ENCODE data around the gene TGFBR1. TPM values are rescaled to one million over a fixed set of nuclear protein-coding genes. Genes with fewer than 3 reads are reported as not detected.
A peak's percentile ranks its signal among the peaks of the same experiment; 100 is the strongest.

The TGFBR1 gene
- total RNA-seq, 1 donor from 2014 or later: 12.3 TPM

GRCh38 chr9:99126312-99126711 lies 21.4 kb downstream of the TGFBR1 start:
- intact Hi-C loops (cut with micrococcal nuclease): no loop called here
- ATAC-seq: no peak
- DNase-seq: no peak

- intact Hi-C loops (cut with micrococcal nuclease): no loop called here
- DNase-seq (no peak), ATAC-seq (no peak)
These were observed 22.6 kb downstream of the TGFBR1 start for GRCh38 chr9:99127356-99128132.

- intact Hi-C loops (cut with micrococcal nuclease): no loop called here
- no peak for DNase-seq
- ATAC-seq: no peak
These were observed 23.2 kb downstream of the TGFBR1 start for GRCh38 chr9:99128133-99128406.

GRCh38 chr9:99129091-99129490 lies 24.2 kb downstream of the TGFBR1 start:
- intact Hi-C loops (cut with micrococcal nuclease): no loop called here
- no peak for DNase-seq
- no peak for ATAC-seq

GRCh38 chr9:99130069-99130468 lies 25.2 kb downstream of the TGFBR1 start:
- DNase-seq: no peak
- intact Hi-C loops (cut with micrococcal nuclease): loop anchor here (10.0 kb wide), 1 partner anchor 115 kb away; no protein-coding TSS in a partner anchor
- ATAC-seq: no peak

GRCh38 chr9:99133145-99133544 lies 28.2 kb downstream of the TGFBR1 start:
- ATAC-seq: no peak
- DNase-seq: no peak
- intact Hi-C loops (cut with micrococcal nuclease): loop anchor here (10.0 kb wide), 1 partner anchor 118 kb away; no protein-coding TSS in a partner anchor

DNA sequence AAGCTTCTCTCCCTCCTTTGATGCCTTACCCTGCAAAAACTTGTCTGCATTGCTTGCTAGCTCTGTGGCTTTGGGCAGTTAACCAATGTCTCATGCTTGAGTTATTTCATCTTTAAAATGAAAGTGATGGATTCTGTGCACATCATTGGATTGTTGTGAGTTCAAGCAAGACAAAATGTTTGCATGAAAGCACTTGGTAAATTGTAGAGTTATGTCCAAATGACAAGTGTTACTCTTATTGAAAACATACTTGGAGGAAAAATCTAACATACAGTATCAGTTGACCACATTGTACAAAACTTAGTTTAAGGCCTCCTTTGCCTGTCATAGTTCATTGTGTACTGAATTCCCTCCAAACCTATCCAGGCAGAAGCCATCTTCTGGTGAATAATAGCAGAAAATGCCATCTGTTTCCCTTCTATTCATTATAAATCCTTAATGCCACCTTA lies 30.0 kb downstream of the TGFBR1 start:
- intact Hi-C loops (cut with micrococcal nuclease): loop anchor here (5.0 to 10.0 kb wide), 2 partner anchors 120 to 288 kb away; no protein-coding TSS in a partner anchor
- no peak for DNase-seq

GRCh38 chr9:99135456-99135855 lies 30.5 kb downstream of the TGFBR1 start:
- no peak for DNase-seq
- intact Hi-C loops (cut with micrococcal nuclease): loop anchor here (5.0 to 10.0 kb wide), 2 partner anchors 121 to 288 kb away; no protein-coding TSS in a partner anchor

More for the DNA sequence above, 30.0 kb downstream of the TGFBR1 start:
- no peak for ATAC-seq

GRCh38 chr9:99137225-99137624 lies 32.3 kb downstream of the TGFBR1 start:
- DNase-seq (no peak), ATAC-seq (no peak)

More at GRCh38 chr9:99135456-99135855, 30.5 kb downstream of the TGFBR1 start:
- ATAC-seq: no peak

DNA sequence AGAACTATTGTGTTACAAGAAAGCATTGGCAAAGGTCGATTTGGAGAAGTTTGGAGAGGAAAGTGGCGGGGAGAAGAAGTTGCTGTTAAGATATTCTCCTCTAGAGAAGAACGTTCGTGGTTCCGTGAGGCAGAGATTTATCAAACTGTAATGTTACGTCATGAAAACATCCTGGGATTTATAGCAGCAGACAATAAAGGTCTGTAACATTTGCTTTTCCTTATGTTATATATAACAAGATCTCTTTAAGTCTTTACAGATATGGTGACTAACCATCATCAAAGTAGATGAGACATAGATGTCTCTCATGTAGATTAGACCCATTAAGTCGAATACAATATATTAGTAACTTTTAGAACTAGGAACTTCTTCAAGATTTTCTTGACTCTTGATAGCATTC lies 33.0 kb downstream of the TGFBR1 start:
- DNase-seq (no peak), ATAC-seq (no peak)
- intact Hi-C loops (cut with micrococcal nuclease): loop anchor here (5.0 to 10.0 kb wide), 2 partner anchors 123 to 291 kb away; no protein-coding TSS in a partner anchor

More at GRCh38 chr9:99137225-99137624, 32.3 kb downstream of the TGFBR1 start:
- intact Hi-C loops (cut with micrococcal nuclease): loop anchor here (5.0 to 10.0 kb wide), 2 partner anchors 122 to 290 kb away; no protein-coding TSS in a partner anchor

DNA sequence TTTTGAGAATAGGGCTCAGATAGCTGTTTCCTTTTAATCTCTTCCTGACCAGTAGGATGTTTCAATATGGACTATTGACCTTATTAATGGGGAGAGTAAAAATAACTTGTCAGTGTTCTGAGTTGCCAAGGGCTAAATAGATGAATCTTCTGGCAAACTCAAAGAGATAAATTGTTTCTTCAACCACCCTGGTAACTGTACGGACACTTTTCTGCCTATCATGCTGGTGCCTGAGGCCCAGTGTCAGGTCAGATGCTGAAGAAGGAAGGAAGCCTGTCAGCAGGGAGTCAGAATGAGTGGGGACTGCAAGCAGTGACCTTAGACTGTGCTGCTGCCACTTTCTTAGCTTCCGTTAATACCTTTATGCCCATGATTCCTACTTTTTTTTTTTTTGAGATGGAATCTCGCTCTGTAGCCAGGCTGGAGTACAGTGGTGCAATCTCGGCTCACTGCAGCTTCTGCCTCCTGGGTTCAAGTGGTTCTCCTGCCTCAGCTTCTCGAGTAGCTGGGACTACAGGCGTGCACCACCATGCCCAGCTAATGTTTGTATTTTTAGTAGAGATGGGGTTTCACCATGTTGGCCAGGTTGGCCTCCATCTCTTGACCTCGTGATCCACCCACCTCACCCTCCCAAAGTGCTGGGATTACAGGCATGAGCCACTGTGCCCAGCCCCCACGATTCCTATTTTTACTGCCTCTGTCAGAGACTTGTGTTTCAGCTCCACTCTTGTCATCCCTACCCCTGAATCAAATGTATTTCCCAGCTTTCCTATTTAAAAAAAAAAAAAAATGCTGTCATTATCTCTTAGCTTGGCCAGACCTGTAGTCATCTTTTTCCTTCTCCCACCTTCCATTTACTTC lies 33.7 kb downstream of the TGFBR1 start:
- ATAC-seq: peak; percentile 22
- no peak for DNase-seq
- intact Hi-C loops (cut with micrococcal nuclease): loop anchor here (5.0 to 10.0 kb wide), 2 partner anchors 124 to 291 kb away; no protein-coding TSS in a partner anchor

GRCh38 chr9:99139868-99140267 lies 35.0 kb downstream of the TGFBR1 start:
- DNase-seq (no peak), ATAC-seq (no peak)
- intact Hi-C loops (cut with micrococcal nuclease): loop anchor here (5.0 to 10.0 kb wide), 3 partner anchors 125 to 293 kb away; no protein-coding TSS in a partner anchor

DNA sequence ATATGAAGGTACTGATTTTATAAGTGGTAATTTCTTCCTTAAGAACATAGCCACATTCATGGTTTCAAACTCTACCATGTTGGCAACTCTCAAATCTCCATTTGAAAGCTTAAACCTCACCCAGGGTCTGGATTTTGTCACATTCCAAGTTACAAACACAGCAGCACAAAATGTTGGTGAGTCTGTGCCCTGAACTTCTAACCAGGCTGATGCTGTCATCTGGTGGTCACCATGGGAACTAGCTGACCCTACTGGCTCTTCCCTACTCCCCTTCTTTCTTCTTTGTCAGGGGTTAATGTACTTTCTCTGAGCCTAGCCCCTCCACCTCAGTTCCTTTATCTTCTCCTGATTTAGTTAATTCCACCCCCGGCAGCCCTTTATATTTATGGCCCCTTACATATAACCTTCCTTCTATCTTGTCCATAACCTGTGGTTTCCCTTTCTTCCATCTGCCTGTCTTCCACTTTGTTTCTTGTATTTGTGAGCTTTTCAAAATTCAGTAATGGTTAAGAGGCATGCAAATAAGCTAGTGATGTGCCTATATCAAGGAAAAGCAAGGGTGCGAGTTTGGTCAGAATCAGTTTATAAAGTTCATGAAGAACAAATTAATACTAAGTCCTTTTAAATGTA lies 35.9 kb downstream of the TGFBR1 start:
- intact Hi-C loops (cut with micrococcal nuclease): loop anchor here (5.0 kb wide), 1 partner anchor 278 kb away; no protein-coding TSS in a partner anchor

GRCh38 chr9:99141849-99142248 lies 36.9 kb downstream of the TGFBR1 start:
- intact Hi-C loops (cut with micrococcal nuclease): loop anchor here (5.0 kb wide), 1 partner anchor 280 kb away; no protein-coding TSS in a partner anchor
- DNase-seq (no peak), ATAC-seq (no peak)

More for the DNA sequence above, 35.9 kb downstream of the TGFBR1 start:
- DNase-seq (no peak), ATAC-seq (peak; percentile 83)

DNA sequence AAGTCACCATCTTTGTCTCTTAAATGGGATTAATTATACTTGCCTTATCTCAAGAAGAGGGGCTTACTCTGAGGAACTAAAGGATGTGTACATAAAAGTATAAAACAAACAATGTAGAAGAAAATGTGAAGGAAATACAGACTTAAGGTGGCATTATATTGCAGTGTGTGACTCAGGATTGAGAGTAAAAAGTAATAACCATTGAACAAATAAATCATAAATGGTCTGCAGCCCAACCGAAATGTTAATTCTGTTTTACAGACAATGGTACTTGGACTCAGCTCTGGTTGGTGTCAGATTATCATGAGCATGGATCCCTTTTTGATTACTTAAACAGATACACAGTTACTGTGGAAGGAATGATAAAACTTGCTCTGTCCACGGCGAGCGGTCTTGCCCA lies 37.4 kb downstream of the TGFBR1 start:
- intact Hi-C loops (cut with micrococcal nuclease): loop anchor here (5.0 kb wide), 1 partner anchor 280 kb away; no protein-coding TSS in a partner anchor
- ATAC-seq: no peak
- no peak for DNase-seq

DNA sequence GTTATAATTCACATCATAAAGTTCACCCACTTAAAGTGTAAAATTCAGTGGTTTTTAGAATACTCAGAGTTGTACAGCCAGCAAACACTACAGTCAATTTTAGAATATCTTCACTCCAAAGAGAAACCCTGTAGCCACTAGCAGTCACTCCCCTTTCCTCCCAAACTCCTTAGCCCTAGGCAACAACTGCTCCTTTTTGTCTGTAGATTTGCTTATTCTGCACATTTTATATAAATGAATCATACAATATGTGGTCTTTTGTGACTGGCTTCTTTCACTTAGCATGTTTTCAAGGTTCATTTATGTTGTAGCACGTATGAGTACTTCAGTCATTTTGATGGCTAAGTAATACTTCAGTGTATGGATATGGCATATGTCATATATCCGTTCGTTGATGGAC lies 38.7 kb downstream of the TGFBR1 start:
- intact Hi-C loops (cut with micrococcal nuclease): loop anchor here (5.0 kb wide), 1 partner anchor 281 kb away; no protein-coding TSS in a partner anchor

GRCh38 chr9:99144966-99145365 lies 40.1 kb downstream of the TGFBR1 start:
- DNase-seq (no peak), ATAC-seq (no peak)
- intact Hi-C loops (cut with micrococcal nuclease): loop anchor here (5.0 kb wide), 1 partner anchor 283 kb away; no protein-coding TSS in a partner anchor

More for the DNA sequence above, 38.7 kb downstream of the TGFBR1 start:
- no peak for DNase-seq
- ATAC-seq: no peak

GRCh38 chr9:99146574-99146973 lies 41.7 kb downstream of the TGFBR1 start:
- intact Hi-C loops (cut with micrococcal nuclease): no loop called here
- no peak for DNase-seq
- ATAC-seq: peak; percentile 47

GRCh38 chr9:99147177-99147576 lies 42.3 kb downstream of the TGFBR1 start:
- ATAC-seq: no peak
- DNase-seq: no peak
- intact Hi-C loops (cut with micrococcal nuclease): no loop called here

All from left ventricle myocardium superior (tissue), 1 donor.